ENCODE results near the gene VEPH1. TPM values are rescaled to one million over a fixed set of nuclear protein-coding genes. Genes with fewer than 3 reads are reported as not detected.

VEPH1 gene
- polyA plus RNA-seq, 3 donors from 2014 or later, result 0.94 TPM; not detected in 2

GRCh38 chr3:157531771-157532170 lies 28.6 kb upstream of the VEPH1 start:
- no peak overlapping the region for H3K27ac Mint-ChIP-seq
- no peak for DNase-seq
- no peak overlapping the region for H3K4me3 Mint-ChIP-seq
- no peaks in the 10 kb centered on the region for H3K4me1 Mint-ChIP-seq
- no peaks in the 10 kb centered on the region for H3K36me3 Mint-ChIP-seq
- H3K9me3 Mint-ChIP-seq, result peaks cover 0 to 6% (median 0%) of the 10 kb centered on the region in 6 donors
- H3K27me3 Mint-ChIP-seq (ENCODE audit: low read depth in 3 of 3), result peaks cover 0 to 6% (median 0%) of the 10 kb centered on the region in 3 donors

- Mint-ChIP-seq H3K27me3 (ENCODE audit: low read depth in 3 of 3) (peaks cover 0 to 6% (median 0%) of the 10 kb centered on the region in 3 donors), H3K36me3 (no peaks in the 10 kb centered on the region), H3K4me3 (no peak overlapping the region), H3K4me1 (no peaks in the 10 kb centered on the region), H3K27ac (no peak overlapping the region), H3K9me3 (peaks cover 0 to 6% (median 0%) of the 10 kb centered on the region in 6 donors)
- DNase-seq, result no peak
Observed at GRCh38 chr3:157531301-157531660, 28.1 kb upstream of the VEPH1 start.

DNA sequence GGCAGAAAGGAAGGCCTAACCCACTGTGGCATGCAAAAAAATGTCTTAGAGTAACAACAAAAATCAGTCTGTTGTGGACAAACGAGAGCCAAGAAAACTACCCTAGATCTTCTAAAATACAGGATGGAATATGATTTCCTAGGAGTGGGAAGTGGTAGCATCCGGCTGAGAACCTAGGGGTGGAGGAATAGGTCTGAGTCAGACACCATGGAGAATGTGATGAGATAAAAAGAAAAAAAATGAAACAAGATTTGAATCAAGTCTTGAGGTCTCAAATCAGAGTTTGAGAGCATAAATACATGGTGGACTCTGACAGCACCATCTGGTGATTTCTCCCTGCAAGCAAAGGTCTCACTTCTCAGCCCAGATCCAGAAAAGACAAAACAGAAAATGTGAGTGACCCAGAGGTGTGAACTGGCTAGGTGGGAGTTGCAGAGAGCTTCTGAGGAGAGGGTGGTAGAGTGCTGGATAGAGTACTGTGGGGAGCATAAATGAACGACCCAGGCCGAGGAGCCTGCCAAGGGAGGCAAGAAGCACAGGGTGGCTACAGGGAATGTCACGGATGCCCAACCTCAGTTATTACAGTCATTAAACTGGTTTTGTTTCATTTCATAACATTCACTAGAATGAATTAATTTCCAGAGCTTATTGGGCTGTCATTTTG lies 27.6 kb upstream of the VEPH1 start:
- no peak overlapping the region for H3K4me3 Mint-ChIP-seq
- peaks cover 0 to 6% (median 0%) of the 10 kb centered on the region in 3 donors for H3K27me3 Mint-ChIP-seq (ENCODE audit: low read depth in 3 of 3)
- H3K27ac Mint-ChIP-seq, result no peak overlapping the region
- no peaks in the 10 kb centered on the region for H3K4me1 Mint-ChIP-seq
- peaks cover 0 to 6% (median 0%) of the 10 kb centered on the region in 6 donors for H3K9me3 Mint-ChIP-seq
- H3K36me3 Mint-ChIP-seq, result no peaks in the 10 kb centered on the region
- DNase-seq, result no peak

- H3K27ac Mint-ChIP-seq, result no peak overlapping the region
- H3K4me1 Mint-ChIP-seq, result no peaks in the 10 kb centered on the region
- H3K9me3 Mint-ChIP-seq, result peaks cover 0 to 6% (median 0%) of the 10 kb centered on the region in 6 donors
- H3K27me3 Mint-ChIP-seq (ENCODE audit: low read depth in 3 of 3), result peaks cover 0 to 6% (median 0%) of the 10 kb centered on the region in 3 donors
- H3K4me3 Mint-ChIP-seq, result no peak overlapping the region
- no peak for DNase-seq
- no peaks in the 10 kb centered on the region for H3K36me3 Mint-ChIP-seq
Observed at GRCh38 chr3:157529751-157530150, 26.5 kb upstream of the VEPH1 start.

GRCh38 chr3:157529085-157529484 lies 25.9 kb upstream of the VEPH1 start:
- Mint-ChIP-seq H3K27ac (no peak overlapping the region), H3K27me3 (ENCODE audit: low read depth in 3 of 3) (peaks cover 0 to 1% (median 0%) of the 10 kb centered on the region in 3 donors), H3K4me1 (no peaks in the 10 kb centered on the region), H3K9me3 (peaks cover 0 to 6% (median 0%) of the 10 kb centered on the region in 6 donors), H3K4me3 (no peak overlapping the region), H3K36me3 (no peaks in the 10 kb centered on the region)
- no peak for DNase-seq

DNA sequence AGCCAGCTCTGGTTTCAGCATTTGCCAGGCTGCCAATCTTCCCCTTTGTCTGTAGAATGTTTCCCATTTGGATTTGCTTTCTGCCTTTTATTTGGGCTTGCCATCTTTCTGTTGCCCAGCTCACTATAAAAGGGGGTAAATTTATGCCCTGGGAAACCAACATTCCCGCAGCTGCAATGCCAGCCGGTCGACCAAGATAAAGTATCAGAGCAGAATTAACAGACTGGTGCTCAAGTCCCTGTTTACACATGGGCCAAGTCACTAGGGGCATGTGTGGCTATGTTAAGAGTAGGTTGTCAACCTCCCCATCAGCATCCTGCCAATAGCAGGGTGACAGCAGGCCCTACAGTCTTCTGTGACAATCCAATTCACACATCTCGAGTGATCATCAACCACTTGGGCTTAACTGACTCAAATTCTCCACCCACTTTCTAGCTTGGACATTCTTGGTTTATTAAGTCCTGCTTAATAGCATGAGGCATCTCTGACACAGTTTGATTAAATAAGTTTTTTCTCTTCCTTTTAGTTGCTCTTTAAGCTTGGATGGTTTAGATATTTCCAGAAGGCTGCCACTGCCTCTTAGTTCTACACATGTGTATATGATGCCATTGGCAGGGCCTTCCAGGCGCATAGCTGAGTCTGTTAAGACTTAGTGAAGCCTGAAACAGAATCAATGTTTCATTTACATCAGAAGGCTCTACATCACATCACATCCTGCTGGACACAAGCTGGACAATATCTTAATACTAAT lies 24.1 kb upstream of the VEPH1 start:
- no peaks in the 10 kb centered on the region for H3K4me1 Mint-ChIP-seq
- H3K4me3 Mint-ChIP-seq, result no peak overlapping the region
- peaks cover 0 to 6% (median 0%) of the 10 kb centered on the region in 6 donors for H3K9me3 Mint-ChIP-seq
- no peaks in the 10 kb centered on the region for H3K36me3 Mint-ChIP-seq
- DNase-seq, result no peak
- H3K27ac Mint-ChIP-seq, result no peak overlapping the region
- no peaks in the 10 kb centered on the region for H3K27me3 Mint-ChIP-seq (ENCODE audit: low read depth in 3 of 3)

DNA sequence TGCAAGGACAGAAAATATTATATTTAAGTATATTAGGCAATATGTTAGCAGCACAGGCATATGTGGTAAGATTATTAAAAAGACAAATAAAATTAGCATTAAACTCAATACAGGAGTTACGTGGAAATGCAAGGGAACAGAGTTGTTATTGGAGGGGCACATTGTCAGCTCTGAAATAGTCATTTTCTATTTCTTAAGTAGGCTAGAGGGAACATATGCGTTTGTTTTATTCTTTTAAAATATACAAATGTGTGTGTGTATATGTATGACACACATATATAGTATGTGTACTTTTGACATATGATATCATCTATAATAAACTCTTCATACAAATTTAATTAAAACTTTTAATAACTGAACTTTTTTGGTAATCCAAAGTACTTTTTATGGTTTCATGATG lies 22.8 kb upstream of the VEPH1 start:
- H3K4me3 Mint-ChIP-seq, result no peak overlapping the region
- H3K4me1 Mint-ChIP-seq, result no peaks in the 10 kb centered on the region
- H3K9me3 Mint-ChIP-seq, result peaks cover 0 to 8% (median 0%) of the 10 kb centered on the region in 6 donors
- H3K27me3 Mint-ChIP-seq (ENCODE audit: low read depth in 3 of 3), result no peaks in the 10 kb centered on the region
- H3K36me3 Mint-ChIP-seq, result no peaks in the 10 kb centered on the region
- H3K27ac Mint-ChIP-seq, result no peak overlapping the region
- no peak for DNase-seq

DNA sequence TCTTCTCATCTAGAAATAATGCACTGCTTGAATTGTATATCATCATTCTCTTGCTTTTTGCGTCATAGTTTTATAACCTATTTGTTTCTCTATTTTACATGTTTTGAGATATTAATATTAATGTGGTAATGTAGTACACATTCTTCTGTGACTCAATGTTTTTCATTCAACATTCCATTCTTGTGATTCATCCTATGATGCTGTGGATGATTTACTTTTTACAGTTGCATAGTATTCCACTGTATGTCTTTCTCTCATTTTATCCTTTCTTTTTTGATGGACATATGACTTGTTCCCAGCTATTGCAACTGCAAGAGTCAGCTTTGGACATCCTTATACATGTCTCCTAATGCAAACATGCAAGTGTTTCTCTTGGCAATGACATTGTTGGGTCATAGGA lies 20.6 kb upstream of the VEPH1 start:
- no peak for DNase-seq

DNA sequence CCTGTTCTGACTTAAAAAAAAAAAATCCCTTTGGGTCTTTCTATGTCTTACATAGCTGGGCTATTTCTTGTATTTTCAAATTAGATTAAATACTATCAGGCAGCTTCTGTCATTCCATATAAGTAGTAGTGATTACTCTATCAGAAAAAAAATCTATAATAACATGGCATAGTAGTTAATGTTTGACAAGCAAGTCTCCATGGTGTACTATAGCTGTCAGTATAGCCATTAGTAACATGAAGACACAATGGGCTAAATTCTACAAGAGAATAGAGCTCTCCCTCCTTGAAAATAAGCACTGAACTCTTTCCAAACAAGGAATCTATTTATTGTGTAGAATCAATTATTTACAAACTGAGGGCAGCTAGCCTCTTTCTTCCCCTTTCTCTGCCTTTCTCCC lies 19.4 kb upstream of the VEPH1 start:
- Mint-ChIP-seq H3K27me3 (ENCODE audit: low read depth in 3 of 3) (no peaks in the 10 kb centered on the region), H3K4me1 (no peaks in the 10 kb centered on the region), H3K36me3 (no peaks in the 10 kb centered on the region), H3K27ac (no peak overlapping the region), H3K4me3 (no peak overlapping the region), H3K9me3 (peaks cover 0 to 4% (median 0%) of the 10 kb centered on the region in 6 donors)
- DNase-seq, result no peak

More for the DNA sequence above, 20.6 kb upstream of the VEPH1 start:
- Mint-ChIP-seq H3K27ac (no peak overlapping the region), H3K4me1 (no peaks in the 10 kb centered on the region), H3K4me3 (no peak overlapping the region), H3K27me3 (ENCODE audit: low read depth in 3 of 3) (no peaks in the 10 kb centered on the region), H3K9me3 (peaks cover 0 to 4% (median 0%) of the 10 kb centered on the region in 6 donors), H3K36me3 (no peaks in the 10 kb centered on the region)

DNA sequence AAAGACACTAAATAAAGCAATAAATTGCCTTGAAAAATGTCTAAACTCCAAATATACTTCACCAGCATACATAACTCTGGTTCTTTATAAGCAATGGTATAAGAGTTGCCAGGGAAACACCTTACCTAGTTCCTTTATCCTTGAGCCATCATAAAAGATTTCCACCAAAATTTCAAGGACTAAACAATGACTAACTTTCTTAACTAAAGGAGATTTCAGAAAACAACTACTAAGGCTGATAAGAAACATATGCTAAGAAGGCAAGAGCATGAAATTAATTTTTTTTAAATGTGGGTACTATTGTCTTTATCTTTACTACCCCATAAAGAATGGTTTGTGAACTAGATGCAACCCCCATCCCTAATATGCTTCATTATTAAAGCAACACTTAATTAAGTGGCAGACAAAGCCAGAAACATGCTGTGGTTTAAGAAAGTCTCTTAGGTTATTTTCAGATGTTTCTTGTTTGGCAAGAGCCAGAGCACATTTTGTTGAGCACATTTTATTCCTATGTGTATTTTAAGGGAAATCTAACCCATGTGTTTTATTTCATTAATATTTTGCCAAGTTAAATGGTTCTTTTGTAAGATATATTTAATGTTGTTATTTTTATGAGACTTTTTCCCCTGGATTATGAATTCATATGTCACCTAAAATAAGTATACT lies 17.4 kb upstream of the VEPH1 start:
- H3K4me1 Mint-ChIP-seq, result no peaks in the 10 kb centered on the region
- H3K4me3 Mint-ChIP-seq, result no peak overlapping the region
- no peak for DNase-seq
- no peaks in the 10 kb centered on the region for H3K27me3 Mint-ChIP-seq (ENCODE audit: low read depth in 3 of 3)
- no peaks in the 10 kb centered on the region for H3K36me3 Mint-ChIP-seq
- no peak overlapping the region for H3K27ac Mint-ChIP-seq
- H3K9me3 Mint-ChIP-seq, result peaks cover 0 to 2% (median 0%) of the 10 kb centered on the region in 6 donors

GRCh38 chr3:157518881-157519280 lies 15.7 kb upstream of the VEPH1 start:
- Mint-ChIP-seq H3K27ac (no peak overlapping the region), H3K27me3 (ENCODE audit: low read depth in 3 of 3) (no peaks in the 10 kb centered on the region), H3K4me1 (no peaks in the 10 kb centered on the region), H3K9me3 (peaks cover 0 to 2% (median 0%) of the 10 kb centered on the region in 6 donors), H3K4me3 (no peak overlapping the region), H3K36me3 (no peaks in the 10 kb centered on the region)
- no peak for DNase-seq

DNA sequence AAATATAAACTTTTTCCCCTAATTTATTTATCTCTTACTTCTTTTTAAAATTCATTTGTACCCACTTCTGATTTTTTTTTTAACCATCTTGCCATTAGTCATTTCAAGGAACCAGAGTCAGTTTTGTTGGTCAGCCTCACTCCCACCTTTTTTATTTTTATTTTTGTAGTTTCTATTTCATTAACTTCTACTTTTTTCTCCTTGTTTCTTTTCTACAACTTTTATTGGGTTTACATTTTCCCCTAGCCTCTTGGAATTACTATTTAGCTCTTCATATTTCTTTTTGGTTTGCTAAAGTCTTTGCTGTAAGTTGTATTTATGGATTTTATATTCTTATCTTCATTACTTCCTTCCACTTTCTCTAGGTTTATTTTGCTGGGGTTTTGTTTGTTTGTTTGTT lies 13.7 kb upstream of the VEPH1 start:
- no peak for DNase-seq
- H3K27me3 Mint-ChIP-seq (ENCODE audit: low read depth in 3 of 3), result no peaks in the 10 kb centered on the region
- no peak overlapping the region for H3K27ac Mint-ChIP-seq
- H3K9me3 Mint-ChIP-seq, result peaks cover 0 to 2% (median 0%) of the 10 kb centered on the region in 6 donors
- no peaks in the 10 kb centered on the region for H3K36me3 Mint-ChIP-seq
- H3K4me1 Mint-ChIP-seq, result no peaks in the 10 kb centered on the region
- no peak overlapping the region for H3K4me3 Mint-ChIP-seq

- H3K4me1 Mint-ChIP-seq, result no peaks in the 10 kb centered on the region
- H3K27me3 Mint-ChIP-seq (ENCODE audit: low read depth in 3 of 3), result no peaks in the 10 kb centered on the region
- no peak overlapping the region for H3K27ac Mint-ChIP-seq
- H3K9me3 Mint-ChIP-seq, result no peaks in the 10 kb centered on the region
- H3K36me3 Mint-ChIP-seq, result no peaks in the 10 kb centered on the region
- no peak for DNase-seq
- no peak overlapping the region for H3K4me3 Mint-ChIP-seq
Observed at GRCh38 chr3:157515398-157515797, 12.2 kb upstream of the VEPH1 start.

DNA sequence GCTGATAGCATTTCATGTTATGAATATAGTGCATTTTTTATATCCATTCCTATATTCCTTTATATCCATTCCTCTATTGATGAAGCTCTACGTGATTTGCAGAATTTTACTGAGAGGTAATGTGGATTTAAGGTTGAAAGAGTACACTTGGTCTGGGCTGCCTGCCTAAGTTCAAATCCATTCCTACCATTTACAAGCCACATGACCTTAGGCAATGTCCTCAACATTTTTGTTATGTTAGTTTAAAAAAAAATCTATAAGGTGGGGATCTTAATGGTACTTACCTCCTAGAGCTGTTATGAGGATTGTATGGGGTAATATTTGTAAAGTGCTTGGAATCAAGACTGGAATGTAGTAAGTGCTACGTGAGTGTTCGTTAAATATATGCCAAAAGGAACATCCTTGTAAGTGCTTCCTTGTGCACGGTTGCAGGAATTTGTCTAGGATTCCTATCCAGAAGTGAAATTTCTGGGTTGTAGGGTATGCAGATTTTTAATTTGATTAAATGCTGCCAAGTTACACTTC lies 11.2 kb upstream of the VEPH1 start:
- Mint-ChIP-seq H3K9me3 (no peaks in the 10 kb centered on the region), H3K27ac (no peak overlapping the region), H3K4me1 (no peaks in the 10 kb centered on the region), H3K36me3 (no peaks in the 10 kb centered on the region), H3K27me3 (ENCODE audit: low read depth in 3 of 3) (no peaks in the 10 kb centered on the region), H3K4me3 (no peak overlapping the region)
- no peak for DNase-seq
